ACC112 (cell line): ENCODE data around the gene LIM2.

Source experiments
- H2AFZ ChIP-seq: fragments of 200-600 bp; sonication (generic); one replicate; pipeline ENCODE4 v1.6.0; 2017; ENCODE audit warnings: antibody characterized with exemption, low read length; ENCODE audit not compliant: unreplicated experiment
- H3K27ac ChIP-seq: fragments of 200-600 bp; sonication (generic); 2 replicates; pipeline ENCODE4 v1.5.1; 2014; ENCODE audit warnings: low read depth, mild to moderate bottlenecking, antibody characterized with exemption, low read length, moderate library complexity
- H3K27me3 ChIP-seq: fragments of 200-600 bp; sonication (generic); 2 replicates; pipeline ENCODE4 v1.6.1; 2014; ENCODE audit warnings: mild to moderate bottlenecking, antibody characterized with exemption, low read length, moderate library complexity, mixed read lengths; ENCODE audit not compliant: insufficient read depth
- H3K36me3 ChIP-seq: fragments of 200-600 bp; sonication (generic); 2 replicates; pipeline ENCODE4 v1.6.1; 2016; ENCODE audit warnings: mild to moderate bottlenecking, antibody characterized with exemption, low read length, moderate library complexity, mixed read lengths; ENCODE audit not compliant: insufficient read depth
- H3K4me1 ChIP-seq: fragments of 200-600 bp; sonication (generic); one replicate; pipeline ENCODE4 v1.6.1; 2016; ENCODE audit warnings: low read length, mixed read lengths; ENCODE audit not compliant: insufficient read depth, unreplicated experiment, control insufficient read depth
- H3K4me3 ChIP-seq: fragments of 200-600 bp; sonication (generic); 2 replicates; pipeline ENCODE4 v1.5.1; 2014; ENCODE audit warnings: mild to moderate bottlenecking, low read depth, low read length
- H3K79me2 ChIP-seq: fragments of 200-600 bp; sonication (generic); one replicate; pipeline ENCODE4 v1.6.0; 2016; ENCODE audit warnings: low read length; ENCODE audit not compliant: control insufficient read depth, unreplicated experiment, insufficient read depth

Gene LIM2

GRCh38 chr19:51365211-51365964, 22.4 kb downstream of the LIM2 start:
- H3K27me3 ChIP-seq: no peaks in the 10 kb centered on the region
- peak overlapping the region; percentile 89 for H3K27ac ChIP-seq
- peaks cover 28% of the 10 kb centered on the region for H3K4me1 ChIP-seq
- peaks cover 41% of the 10 kb centered on the region for H3K79me2 ChIP-seq
- no peaks in the 10 kb centered on the region for H3K36me3 ChIP-seq
- H3K4me3 ChIP-seq: peak overlapping the region; percentile 82
- H2AFZ ChIP-seq: peak overlapping the region; percentile 20

GRCh38 chr19:51364200-51365106, 23.3 kb downstream of the LIM2 start:
- Histone ChIP-seq H3K79me2 (peaks cover 42% of the 10 kb centered on the region), H3K4me3 (peak overlapping the region; percentile 45), H3K4me1 (peaks cover 31% of the 10 kb centered on the region), H3K27ac (peak overlapping the region; percentile 92), H3K36me3 (no peaks in the 10 kb centered on the region), H2AFZ (no peak overlapping the region), H3K27me3 (no peaks in the 10 kb centered on the region)

DNA sequence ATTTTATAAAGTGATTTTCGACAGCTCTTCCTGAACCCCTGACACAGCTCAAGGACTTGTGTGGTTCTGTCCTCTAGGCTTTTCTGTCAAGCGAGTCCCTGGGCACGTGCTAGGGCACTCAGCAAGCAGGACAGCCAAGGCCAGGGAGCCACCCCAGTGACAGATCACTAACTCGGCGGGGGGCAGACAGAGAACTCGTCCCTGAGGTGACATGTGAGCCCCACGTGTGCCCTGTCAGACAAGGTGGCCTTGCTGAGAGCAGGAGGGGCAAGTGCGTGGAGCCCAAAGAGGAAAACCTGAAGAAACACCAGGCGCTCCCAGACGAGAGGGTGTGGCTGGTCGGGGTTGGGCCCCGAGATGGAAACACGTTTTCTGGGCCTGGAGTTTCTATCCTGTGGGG, 26.5 kb downstream of the LIM2 start:
- H3K79me2 ChIP-seq: peaks cover 42% of the 10 kb centered on the region
- H3K4me1 ChIP-seq: peaks cover 37% of the 10 kb centered on the region
- no peaks in the 10 kb centered on the region for H3K36me3 ChIP-seq
- no peak overlapping the region for H3K4me3 ChIP-seq
- no peak overlapping the region for H2AFZ ChIP-seq
- H3K27ac ChIP-seq: no peak overlapping the region; the same call in 1 of the 2 replicates
- no peaks in the 10 kb centered on the region for H3K27me3 ChIP-seq

DNA sequence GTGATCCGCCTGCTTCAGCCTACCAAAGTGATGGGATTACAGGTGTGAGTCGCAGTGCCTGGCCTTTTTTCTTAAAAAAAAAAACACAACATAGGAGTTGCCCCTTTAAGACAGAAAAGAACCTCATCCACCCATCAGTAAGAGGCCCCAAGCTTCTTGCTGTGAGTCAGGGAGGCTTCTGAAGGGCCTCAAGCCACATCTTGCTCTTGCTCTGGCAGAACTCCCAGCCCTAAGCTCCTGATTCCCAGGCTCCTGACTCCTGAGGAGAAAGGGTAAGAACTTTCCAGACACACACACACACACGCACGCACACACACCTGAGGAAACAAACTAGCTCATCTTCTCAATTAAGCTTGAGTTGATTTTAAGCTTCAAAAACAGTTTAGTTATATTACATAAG, 28.5 kb downstream of the LIM2 start:
- Histone ChIP-seq H3K4me3 (no peak overlapping the region), H3K79me2 (peaks cover 28% of the 10 kb centered on the region), H3K4me1 (peaks cover 29% of the 10 kb centered on the region), H3K27me3 (no peaks in the 10 kb centered on the region), H2AFZ (no peak overlapping the region), H3K36me3 (no peaks in the 10 kb centered on the region), H3K27ac (peak overlapping the region; percentile 85)

DNA sequence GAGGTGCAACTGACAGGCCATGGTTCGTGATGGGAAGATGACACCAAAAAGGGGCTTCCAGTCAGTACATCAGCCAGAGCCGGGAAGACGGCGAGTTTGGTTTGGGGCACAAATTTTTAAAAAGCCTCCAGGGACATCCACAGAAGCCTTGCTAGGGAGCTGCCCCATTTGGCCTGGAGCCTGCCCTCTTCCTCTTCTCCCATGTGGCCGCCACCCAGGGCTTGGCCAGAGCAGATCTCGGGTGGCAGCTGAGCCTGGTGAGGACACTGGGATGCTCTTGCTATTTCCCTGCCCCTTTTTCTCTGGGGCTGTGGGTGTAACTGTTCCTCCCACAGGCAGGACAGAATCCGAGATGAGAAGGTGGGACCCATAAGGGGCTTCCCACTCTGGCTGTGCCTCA, 29.8 kb downstream of the LIM2 start:
- H3K4me3 ChIP-seq: no peak overlapping the region
- H3K27ac ChIP-seq: no peak overlapping the region
- H2AFZ ChIP-seq: no peak overlapping the region
- H3K79me2 ChIP-seq: peaks cover 17% of the 10 kb centered on the region
- no peaks in the 10 kb centered on the region for H3K27me3 ChIP-seq
- H3K4me1 ChIP-seq: peaks cover 17% of the 10 kb centered on the region
- H3K36me3 ChIP-seq: no peaks in the 10 kb centered on the region

DNA sequence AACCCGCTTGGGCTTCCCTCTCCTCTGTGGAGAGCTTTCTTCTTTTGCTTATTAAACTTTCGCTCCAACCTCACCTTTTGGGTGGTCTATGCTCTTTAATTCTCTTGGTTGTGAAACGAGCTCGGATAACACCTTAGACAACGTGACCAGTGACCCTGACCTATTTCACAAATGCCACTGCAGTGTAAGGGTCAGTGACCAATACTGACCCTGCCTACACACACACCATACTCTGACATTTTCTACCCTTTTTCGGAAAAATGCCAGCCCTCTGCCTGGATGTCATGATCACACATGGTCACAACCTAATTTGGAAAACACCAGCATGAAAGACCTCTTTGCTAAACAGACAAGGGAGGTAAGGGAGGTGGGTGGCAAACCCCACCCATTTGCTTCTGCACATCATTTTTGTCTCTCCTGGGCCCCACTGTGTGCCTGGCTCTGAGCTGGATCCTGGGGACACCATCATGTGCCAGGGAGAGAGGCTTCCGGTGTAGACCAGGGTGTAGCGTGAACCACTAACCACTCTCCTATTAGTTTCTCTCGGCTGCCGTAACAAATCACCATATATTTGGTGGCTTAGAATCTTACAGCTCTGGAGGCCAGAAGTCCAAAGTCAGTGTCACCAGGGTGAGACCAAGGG, 31.5 kb downstream of the LIM2 start:
- no peak overlapping the region for H3K27ac ChIP-seq
- no peaks in the 10 kb centered on the region for H3K27me3 ChIP-seq
- H3K4me1 ChIP-seq: peaks cover 9% of the 10 kb centered on the region
- no peak overlapping the region for H2AFZ ChIP-seq
- no peaks in the 10 kb centered on the region for H3K36me3 ChIP-seq
- peaks cover 5% of the 10 kb centered on the region for H3K79me2 ChIP-seq
- no peak overlapping the region for H3K4me3 ChIP-seq

DNA sequence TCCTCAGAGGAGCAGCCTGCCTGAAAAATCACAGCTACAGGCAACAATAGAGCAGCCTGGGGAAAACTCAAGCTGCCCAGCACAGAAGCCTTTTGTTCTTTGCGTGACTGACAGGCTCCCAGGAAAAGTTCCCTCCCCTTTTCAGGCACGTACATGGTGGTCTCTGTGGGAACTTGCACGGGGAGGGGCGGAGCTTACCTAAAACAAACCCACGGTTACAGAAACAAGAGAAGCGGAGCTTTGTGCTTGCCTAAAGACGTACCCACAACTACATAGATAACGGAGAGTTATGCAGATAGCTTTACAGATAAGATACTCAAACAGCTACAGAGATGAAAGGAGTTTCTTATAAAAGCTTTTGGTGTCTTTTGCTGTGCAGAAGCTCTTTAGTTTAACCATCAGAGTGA, 33.0 kb downstream of the LIM2 start:
- Histone ChIP-seq H3K27me3 (no peaks in the 10 kb centered on the region), H3K27ac (no peak overlapping the region), H3K4me3 (no peak overlapping the region)

DNA sequence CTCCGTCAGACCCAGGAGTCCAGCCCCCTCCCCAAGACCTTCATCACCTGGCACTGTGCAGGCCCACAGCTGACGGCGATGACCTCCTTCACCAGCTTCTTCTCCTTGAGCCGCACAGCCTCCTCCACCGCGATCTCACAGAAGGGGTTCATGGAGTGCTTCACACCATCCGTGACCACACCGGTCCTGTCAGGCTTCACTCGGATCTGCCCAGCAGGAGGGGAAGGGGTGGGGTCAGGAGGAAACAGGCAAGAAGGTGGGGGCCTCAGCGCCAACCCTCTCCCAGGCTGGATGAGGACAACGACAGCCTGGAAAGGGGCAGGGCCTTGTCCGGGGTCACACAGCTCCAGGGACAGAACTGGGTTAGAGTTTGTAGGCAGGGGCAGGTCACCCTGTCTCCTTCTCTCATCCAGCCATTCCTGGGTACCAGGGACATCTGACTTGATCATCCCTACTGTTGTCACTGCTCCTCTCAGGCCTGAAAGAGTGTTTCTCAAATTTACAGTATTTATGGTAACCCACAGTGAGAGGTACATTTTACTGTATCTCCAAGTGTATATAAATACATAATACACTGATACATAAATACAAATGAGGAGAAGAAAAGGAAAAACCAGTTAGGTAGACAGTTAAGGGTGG, 33.6 kb downstream of the LIM2 start:
- no peaks in the 10 kb centered on the region for H3K27me3 ChIP-seq
- peaks cover 14% of the 10 kb centered on the region for H3K4me1 ChIP-seq
- no peak overlapping the region for H3K27ac ChIP-seq
- no peak overlapping the region for H2AFZ ChIP-seq
- H3K36me3 ChIP-seq: no peaks in the 10 kb centered on the region
- no peak overlapping the region for H3K4me3 ChIP-seq
- no peaks in the 10 kb centered on the region for H3K79me2 ChIP-seq

More for the DNA sequence above, 33.0 kb downstream of the LIM2 start:
- no peaks in the 10 kb centered on the region for H3K36me3 ChIP-seq
- H2AFZ ChIP-seq: no peak overlapping the region
- H3K79me2 ChIP-seq: no peaks in the 10 kb centered on the region
- peaks cover 18% of the 10 kb centered on the region for H3K4me1 ChIP-seq

DNA sequence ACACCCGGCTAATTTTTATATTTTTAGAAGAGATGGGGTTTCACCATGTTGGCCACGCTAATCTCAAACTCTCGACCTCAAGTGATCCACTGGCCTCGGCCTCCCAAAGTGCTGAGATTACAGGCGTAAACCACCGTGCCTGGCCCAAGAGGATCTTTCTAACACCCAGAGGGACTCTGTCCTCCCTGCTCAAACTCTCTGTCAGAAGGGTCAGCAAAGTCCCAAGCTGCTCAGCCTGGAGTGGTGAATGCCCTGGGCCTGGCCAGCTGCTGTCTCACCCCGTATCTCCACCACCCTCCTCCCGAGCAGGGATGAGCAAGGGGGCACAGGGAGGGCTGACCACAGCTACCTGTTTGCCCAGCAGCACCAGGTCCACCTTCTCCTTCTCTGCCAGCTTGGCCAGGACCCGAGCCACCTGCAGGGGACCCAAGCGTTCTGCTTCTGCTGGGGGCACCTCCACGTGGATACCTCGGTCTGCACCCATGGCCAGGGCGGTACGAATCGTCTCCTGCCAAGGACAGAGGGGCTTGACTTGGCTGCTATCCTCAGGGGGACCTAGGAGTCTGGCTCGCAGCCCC, 34.9 kb downstream of the LIM2 start:
- H3K27me3 ChIP-seq: no peaks in the 10 kb centered on the region
- H3K4me1 ChIP-seq: peaks cover 9% of the 10 kb centered on the region
- no peaks in the 10 kb centered on the region; the same call in 1 of the 2 replicates for H3K36me3 ChIP-seq
- H2AFZ ChIP-seq: no peak overlapping the region
- no peak overlapping the region for H3K4me3 ChIP-seq
- no peak overlapping the region for H3K27ac ChIP-seq
- H3K79me2 ChIP-seq: no peaks in the 10 kb centered on the region
